ENCODE data around the gene CES2.

GRCh38 chr16:66936462-66936861 lies 1.1 kb downstream of the CES2 start:
- TF ChIP-seq CTCF (IDR thresholded peaks at IDR 0.05) (no peak), EP300 (IDR thresholded peaks at IDR 0.05) (no peak), POLR2AphosphoS5 (IDR thresholded peaks at IDR 0.05) (no peak)

Measured in stomach (tissue), 4 donors.